BLaER1 treated with 17β-estradiol and CSF1 and Interleukin-3, amounts not matched to agents 10 nM and 100 nM (cell line): ENCODE data around the gene TAB3.
A peak's percentile ranks its signal among the peaks of the same experiment; 100 is the strongest.

ENCODE experiments used
- H3K27ac ChIP-seq, 11 experiments: shearing (Covaris generic); formaldehyde crosslinking; 2 replicates each; pipeline ENCODE4 v1.8.1; 2022
- H3K27me3 ChIP-seq, 11 experiments: shearing (Covaris generic); formaldehyde crosslinking; 2 replicates each; pipeline ENCODE4 v1.8.1; 2022
- H3K36me3 ChIP-seq, 11 experiments: shearing (Covaris generic); formaldehyde crosslinking; 2 replicates each; pipeline ENCODE4 v1.8.1; 2022
- H3K4me1 ChIP-seq, 10 experiments: shearing (Covaris generic); formaldehyde crosslinking; 2 replicates each; pipeline ENCODE4 v1.8.1; 2022
- H3K4me2 ChIP-seq, 11 experiments: shearing (Covaris generic); formaldehyde crosslinking; 2 replicates each; pipeline ENCODE4 v1.8.1; 2022
- H3K4me3 ChIP-seq, 10 experiments: shearing (Covaris generic); formaldehyde crosslinking; 2 replicates each; pipeline ENCODE4 v1.8.1; 2022
- H3K9ac ChIP-seq, 11 experiments: shearing (Covaris generic); formaldehyde crosslinking; 2 replicates each; pipeline ENCODE4 v1.8.1; 2022
- H3K9me3 ChIP-seq, 11 experiments: shearing (Covaris generic); formaldehyde crosslinking; replicated peaks in 1 of 11; 2 replicates each; pipeline ENCODE4 v1.8.1; 2022
- H4K20me1 ChIP-seq, 11 experiments: shearing (Covaris generic); formaldehyde crosslinking; 2 replicates each; pipeline ENCODE4 v1.8.1; 2022
- Cebpa-rat ChIP-seq, 11 experiments: shearing (Covaris generic); IDR thresholded peaks; 2 replicates each; pipeline ENCODE4 v1.8.1; 2022

TAB3 gene

DNA sequence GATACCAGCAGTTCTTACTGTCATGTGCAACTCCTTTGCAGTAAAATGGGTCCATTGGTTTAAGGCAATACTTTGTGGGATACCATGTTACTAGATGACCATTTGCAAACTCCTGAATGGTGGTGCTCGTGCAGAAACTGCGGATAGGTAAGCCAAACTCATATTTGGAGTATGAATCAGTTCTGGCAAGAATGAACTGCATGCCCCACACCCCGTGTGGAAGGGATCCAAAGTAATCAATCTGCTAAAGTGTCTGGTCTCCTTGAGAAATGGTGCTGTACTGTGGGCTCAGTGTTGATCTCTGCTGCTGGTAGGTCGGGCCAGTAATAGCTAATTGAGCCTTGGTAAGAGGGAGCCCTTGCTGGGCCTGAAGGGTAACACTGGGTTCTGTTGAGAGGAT is 4.2 kb upstream of the TAB3 start:
- Histone ChIP-seq H3K36me3 (no peaks in the 10 kb centered on the region; a peak in 1 of 22 replicates), H3K9me3 (peaks cover 0 to 15% (median 6%) of the 10 kb centered on the region in 11 experiments; a peak in 7 of 22 replicates), H3K9ac (no peak overlapping the region), H3K27ac (no peak overlapping the region), H4K20me1 (no peaks in the 10 kb centered on the region), H3K4me2 (no peak overlapping the region), H3K27me3 (no peaks in the 10 kb centered on the region), H3K4me3 (no peak overlapping the region), H3K4me1 (peaks cover 0 to 18% (median 5%) of the 10 kb centered on the region in 10 experiments; a peak in 8 of 20 replicates)
- no peak for TF ChIP-seq Cebpa-rat (IDR thresholded peaks at IDR 0.05)

DNA sequence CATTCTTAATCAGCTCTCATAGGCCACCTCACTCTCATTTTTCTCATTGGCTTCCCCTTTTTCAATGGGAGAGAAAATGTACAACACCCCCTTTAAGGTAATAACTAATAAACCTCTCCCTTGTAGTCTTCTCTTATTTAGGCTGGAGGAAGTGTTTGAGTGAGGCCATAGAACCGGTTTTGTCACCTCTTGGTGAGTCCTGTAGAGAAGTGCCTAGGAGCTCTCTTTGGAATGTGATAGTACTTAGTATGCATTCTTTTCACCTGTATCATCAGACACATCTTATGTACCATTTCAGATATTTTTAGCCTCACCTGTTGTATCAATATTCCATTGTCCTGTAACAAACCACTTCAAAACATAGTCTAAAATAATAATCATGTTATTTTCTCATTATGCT is 3.5 kb upstream of the TAB3 start:
- H3K36me3 ChIP-seq: no peaks in the 10 kb centered on the region; a peak in 1 of 22 replicates
- peaks cover 0 to 24% (median 7%) of the 10 kb centered on the region in 10 experiments; a peak in 14 of 20 replicates for H3K4me1 ChIP-seq
- H4K20me1 ChIP-seq: peaks cover 0 to 4% (median 0%) of the 10 kb centered on the region in 11 experiments; a peak in 2 of 22 replicates
- H3K4me3 ChIP-seq: no peak overlapping the region
- no peak for TF ChIP-seq Cebpa-rat (IDR thresholded peaks at IDR 0.05)
- peaks cover 0 to 15% (median 6%) of the 10 kb centered on the region in 11 experiments; a peak in 7 of 22 replicates for H3K9me3 ChIP-seq
- no peak overlapping the region for H3K9ac ChIP-seq
- H3K27ac ChIP-seq: no peak overlapping the region
- H3K27me3 ChIP-seq: no peaks in the 10 kb centered on the region
- no peak overlapping the region for H3K4me2 ChIP-seq

DNA sequence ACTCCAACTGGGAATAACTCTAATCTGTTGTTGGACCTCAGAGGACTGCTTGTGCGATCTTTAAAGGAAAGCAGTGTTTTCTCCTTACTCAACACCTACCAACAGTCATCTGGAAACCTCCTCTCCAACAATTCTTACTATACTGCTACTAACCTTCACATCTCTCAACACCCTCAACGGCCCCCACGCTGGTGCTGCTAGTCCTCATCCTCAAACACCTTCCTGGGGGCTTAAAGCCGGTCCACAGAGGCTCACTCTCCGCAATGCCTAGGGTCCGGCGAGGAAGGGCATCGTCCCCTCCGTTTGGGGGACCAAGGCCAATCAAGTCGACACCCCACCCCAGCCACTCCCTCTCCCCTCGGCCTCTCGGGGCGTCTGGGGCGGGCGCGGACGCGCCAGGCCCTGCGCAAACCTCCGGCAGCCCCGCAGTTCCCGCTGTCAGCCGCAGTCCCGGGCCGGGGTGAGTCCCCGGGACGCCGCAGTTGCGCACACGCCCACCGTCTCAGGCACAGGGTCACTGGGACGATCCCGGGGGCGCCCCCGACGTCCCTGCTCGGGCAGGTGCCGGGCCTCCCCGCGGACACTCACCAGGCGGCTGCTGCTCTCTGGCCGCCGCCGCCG is 418 bp downstream of the TAB3 start:
- Histone ChIP-seq H3K4me2 (peak overlapping the region; percentile 52 to 82 (median 70)), H4K20me1 (peaks cover 0 to 17% (median 0%) of the 10 kb centered on the region in 11 experiments; a peak in 7 of 22 replicates), H3K4me1 (peaks cover 0 to 20% (median 13%) of the 10 kb centered on the region in 10 experiments; a peak in 10 of 20 replicates), H3K36me3 (no peaks in the 10 kb centered on the region; a peak in 2 of 22 replicates), H3K9ac (peak overlapping the region; percentile 78 to 93 (median 86)), H3K27me3 (peaks cover 0 to 6% (median 0%) of the 10 kb centered on the region in 11 experiments; a peak in 2 of 22 replicates), H3K9me3 (peaks cover 0 to 15% (median 6%) of the 10 kb centered on the region in 11 experiments; a peak in 7 of 22 replicates), H3K4me3 (peak overlapping the region; percentile 72 to 84 (median 80)), H3K27ac (peak overlapping the region; percentile 64 to 88 (median 77))
- no peak for TF ChIP-seq Cebpa-rat (IDR thresholded peaks at IDR 0.05)

DNA sequence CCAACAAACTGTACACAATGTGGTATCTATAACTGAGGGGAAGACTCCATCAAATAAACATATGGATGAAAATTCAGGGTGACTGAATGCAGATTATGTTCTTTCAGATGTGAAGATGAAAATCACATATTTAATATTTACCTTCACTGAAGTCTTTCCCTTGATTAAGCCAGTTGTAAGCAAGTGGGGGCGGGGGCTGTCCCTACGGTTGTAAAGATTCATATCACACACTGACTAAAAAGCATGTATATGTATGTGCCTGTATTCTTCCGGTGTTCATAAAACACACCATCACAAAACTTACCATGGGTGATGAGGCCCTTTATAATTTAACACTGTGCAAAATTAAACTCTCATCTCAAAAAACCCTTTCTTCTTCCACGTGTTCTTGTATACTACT is 1.3 kb downstream of the TAB3 start:
- H3K9ac ChIP-seq: peak overlapping the region in 8 of 11 experiments; percentile 78 to 88 (median 86); a peak in 12 of 22 replicates

DNA sequence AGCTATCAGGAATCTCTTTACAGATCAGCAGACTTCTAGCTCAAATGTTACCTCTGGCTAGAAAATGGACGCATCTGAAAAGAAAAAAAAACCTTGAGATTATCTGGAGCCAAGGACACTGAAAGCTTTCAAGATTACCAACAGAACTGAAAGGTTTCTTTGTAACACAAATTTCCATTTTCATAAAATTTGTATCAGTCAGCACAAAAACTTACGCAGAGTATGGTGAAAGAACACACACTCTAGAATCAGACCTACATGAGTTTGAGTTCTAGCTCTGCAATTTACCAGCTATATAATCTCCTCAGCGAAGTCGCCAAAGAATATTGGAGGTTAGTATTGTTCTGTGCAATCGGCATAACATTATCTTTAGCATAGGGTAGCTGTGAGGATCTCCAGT is 1.8 kb downstream of the TAB3 start:
- Histone ChIP-seq H3K4me2 (peak overlapping the region; percentile 52 to 82 (median 70); a peak in 19 of 22 replicates), H4K20me1 (peaks cover 0 to 21% (median 0%) of the 10 kb centered on the region in 11 experiments; a peak in 8 of 22 replicates), H3K36me3 (no peaks in the 10 kb centered on the region; a peak in 1 of 22 replicates), H3K27ac (no peak overlapping the region), H3K4me1 (peaks cover 0 to 20% (median 13%) of the 10 kb centered on the region in 10 experiments; a peak in 10 of 20 replicates), H3K27me3 (peaks cover 0 to 6% (median 0%) of the 10 kb centered on the region in 11 experiments; a peak in 2 of 22 replicates), H3K9ac (peak overlapping the region in 1 of 11 experiments; percentile 86; a peak in 1 of 22 replicates), H3K4me3 (peak overlapping the region in 3 of 10 experiments; percentile 81 to 84 (median 84); a peak in 3 of 20 replicates), H3K9me3 (peaks cover 0 to 10% (median 6%) of the 10 kb centered on the region in 11 experiments; a peak in 7 of 22 replicates)
- TF ChIP-seq Cebpa-rat (IDR thresholded peaks at IDR 0.05): no peak

More for the DNA sequence above, 1.3 kb downstream of the TAB3 start:
- Histone ChIP-seq H3K27ac (no peak overlapping the region), H4K20me1 (peaks cover 0 to 21% (median 0%) of the 10 kb centered on the region in 11 experiments; a peak in 8 of 22 replicates), H3K4me1 (peaks cover 0 to 20% (median 13%) of the 10 kb centered on the region in 10 experiments; a peak in 10 of 20 replicates), H3K4me2 (peak overlapping the region; percentile 52 to 82 (median 70)), H3K4me3 (peak overlapping the region; percentile 72 to 84 (median 80); a peak in 16 of 20 replicates), H3K27me3 (peaks cover 0 to 6% (median 0%) of the 10 kb centered on the region in 11 experiments; a peak in 2 of 22 replicates), H3K36me3 (no peaks in the 10 kb centered on the region; a peak in 1 of 22 replicates), H3K9me3 (peaks cover 0 to 10% (median 6%) of the 10 kb centered on the region in 11 experiments; a peak in 7 of 22 replicates)
- TF ChIP-seq Cebpa-rat (IDR thresholded peaks at IDR 0.05): no peak

GRCh38 chrX:30885136-30885535 is 3.9 kb downstream of the TAB3 start:
- Histone ChIP-seq H3K9ac (no peak overlapping the region), H3K27me3 (peaks cover 0 to 6% (median 0%) of the 10 kb centered on the region in 11 experiments; a peak in 2 of 22 replicates), H3K4me2 (peak overlapping the region in 1 of 11 experiments; percentile 0; a peak in 1 of 22 replicates), H3K4me3 (no peak overlapping the region), H4K20me1 (peaks cover 0 to 28% (median 0%) of the 10 kb centered on the region in 11 experiments; a peak in 8 of 22 replicates), H3K4me1 (peaks cover 0 to 19% (median 10%) of the 10 kb centered on the region in 10 experiments; a peak in 10 of 20 replicates), H3K9me3 (peaks cover 0 to 10% (median 6%) of the 10 kb centered on the region in 11 experiments; a peak in 7 of 22 replicates), H3K36me3 (no peaks in the 10 kb centered on the region; a peak in 1 of 22 replicates), H3K27ac (no peak overlapping the region)
- TF ChIP-seq Cebpa-rat (IDR thresholded peaks at IDR 0.05): no peak

GRCh38 chrX:30883138-30883537 is 5.9 kb downstream of the TAB3 start:
- no peak for TF ChIP-seq Cebpa-rat (IDR thresholded peaks at IDR 0.05)
- Histone ChIP-seq H3K4me1 (peaks cover 0 to 19% (median 8%) of the 10 kb centered on the region in 10 experiments; a peak in 10 of 20 replicates), H3K4me3 (no peak overlapping the region), H3K27me3 (peaks cover 0 to 6% (median 0%) of the 10 kb centered on the region in 11 experiments; a peak in 2 of 22 replicates), H3K36me3 (no peaks in the 10 kb centered on the region; a peak in 1 of 22 replicates), H3K4me2 (no peak overlapping the region), H3K9me3 (no peaks in the 10 kb centered on the region), H3K27ac (no peak overlapping the region), H3K9ac (no peak overlapping the region), H4K20me1 (peaks cover 0 to 31% (median 3%) of the 10 kb centered on the region in 11 experiments; a peak in 8 of 22 replicates)

GRCh38 chrX:30881797-30882196 is 7.3 kb downstream of the TAB3 start:
- Histone ChIP-seq H3K9ac (no peak overlapping the region), H3K4me2 (no peak overlapping the region), H3K27me3 (peaks cover 0 to 6% (median 0%) of the 10 kb centered on the region in 11 experiments; a peak in 2 of 22 replicates), H4K20me1 (peaks cover 0 to 25% (median 3%) of the 10 kb centered on the region in 11 experiments; a peak in 8 of 22 replicates), H3K9me3 (no peaks in the 10 kb centered on the region), H3K27ac (no peak overlapping the region), H3K4me1 (peaks cover 0 to 14% (median 0%) of the 10 kb centered on the region in 10 experiments; a peak in 4 of 20 replicates), H3K36me3 (no peaks in the 10 kb centered on the region; a peak in 1 of 22 replicates), H3K4me3 (no peak overlapping the region)
- TF ChIP-seq Cebpa-rat (IDR thresholded peaks at IDR 0.05): no peak
